Lower leg skin (tissue), 4 donors: ENCODE measurements around the gene C19orf81. TPM values are rescaled to one million over a fixed set of nuclear protein-coding genes. Genes with fewer than 3 reads are reported as not detected.

ENCODE experiments used
- DNase-seq, 2 donors: peaks; one replicate each; pipeline ENCODE4 v3.0.0-alpha.2; 2019; ENCODE audit warnings: low spot score in 2 of 2
- H3K4me3 ChIP-seq: fragments of 200-600 bp; sonication (generic); 2 replicates; pipeline ENCODE4 v1.5.1; 2017; ENCODE audit warnings: mild to moderate bottlenecking, low read depth; ENCODE audit not compliant: poor library complexity, severe bottlenecking
- CTCF ChIP-seq, 3 donors: fragments of 450-650 bp; IDR thresholded peaks; one replicate each; pipeline ENCODE4 v1.5.1; 2016; ENCODE audit warnings: antibody characterized with exemption in 3 of 3, mild to moderate bottlenecking in 3 of 3, moderate library complexity in 2 of 3
- POLR2A ChIP-seq, 2 donors: fragments of 450-650 bp; IDR thresholded peaks; one replicate each; pipeline ENCODE4 v1.6.1; 2016 to 2017; ENCODE audit warnings: antibody characterized with exemption in 2 of 2, mild to moderate bottlenecking in 1 of 2, moderate library complexity in 1 of 2
- WGBS, 2 donors: methylation state at CpG; one replicate each; pipeline ENCODE4 v1.1.5; 2018; 5-methylcytosine and 5-hydroxymethylcytosine counted together
- intact Hi-C: fragments of 100-400 bp; cut with DNase I; formaldehyde crosslinking; loops from one replicate; pipeline ENCODE4 v1.15.0; 2023; ENCODE audit warnings: low total_unique reads
- total RNA-seq, 4 donors: library from RNA; depleted of rRNA; stranded (reverse); fragments of >200 nt; gene quantifications; one replicate each; pipeline ENCODE4 v1.1.0, GENCODE V29; 2016

Gene C19orf81
- total RNA-seq, 4 donors from 2014 or later: 0.91 to 1.4 TPM; not detected in 2

GRCh38 chr19:50632151-50632835 lies 17.0 kb upstream of the C19orf81 start:
- DNase-seq: no peak
- TF ChIP-seq CTCF (IDR thresholded peaks at IDR 0.05) (no peak), POLR2A (IDR thresholded peaks at IDR 0.05) (no peak)
- WGBS, 2 donors: 76 to 78% methylated on average over 20 of the region's 20 CpGs
- no peak overlapping the region for H3K4me3 ChIP-seq
- intact Hi-C loops: no loop called here

GRCh38 chr19:50633359-50633758 lies 15.9 kb upstream of the C19orf81 start:
- TF ChIP-seq POLR2A (IDR thresholded peaks at IDR 0.05) (no peak), CTCF (IDR thresholded peaks at IDR 0.05) (no peak)
- 60 to 85% methylated on average over 2 of the region's 2 CpGs for WGBS, 2 donors
- no peak for DNase-seq
- no peak overlapping the region for H3K4me3 ChIP-seq
- intact Hi-C loops: no loop called here

- no peak overlapping the region for H3K4me3 ChIP-seq
- no peak for TF ChIP-seq CTCF (IDR thresholded peaks at IDR 0.05)
- no peak for TF ChIP-seq POLR2A (IDR thresholded peaks at IDR 0.05)
- DNase-seq: no peak
- intact Hi-C loops: no loop called here
- WGBS, 2 donors: 94 to 98% methylated on average over 2 of the region's 2 CpGs
These were observed 15.3 kb upstream of the C19orf81 start for GRCh38 chr19:50633973-50634372.

DNA sequence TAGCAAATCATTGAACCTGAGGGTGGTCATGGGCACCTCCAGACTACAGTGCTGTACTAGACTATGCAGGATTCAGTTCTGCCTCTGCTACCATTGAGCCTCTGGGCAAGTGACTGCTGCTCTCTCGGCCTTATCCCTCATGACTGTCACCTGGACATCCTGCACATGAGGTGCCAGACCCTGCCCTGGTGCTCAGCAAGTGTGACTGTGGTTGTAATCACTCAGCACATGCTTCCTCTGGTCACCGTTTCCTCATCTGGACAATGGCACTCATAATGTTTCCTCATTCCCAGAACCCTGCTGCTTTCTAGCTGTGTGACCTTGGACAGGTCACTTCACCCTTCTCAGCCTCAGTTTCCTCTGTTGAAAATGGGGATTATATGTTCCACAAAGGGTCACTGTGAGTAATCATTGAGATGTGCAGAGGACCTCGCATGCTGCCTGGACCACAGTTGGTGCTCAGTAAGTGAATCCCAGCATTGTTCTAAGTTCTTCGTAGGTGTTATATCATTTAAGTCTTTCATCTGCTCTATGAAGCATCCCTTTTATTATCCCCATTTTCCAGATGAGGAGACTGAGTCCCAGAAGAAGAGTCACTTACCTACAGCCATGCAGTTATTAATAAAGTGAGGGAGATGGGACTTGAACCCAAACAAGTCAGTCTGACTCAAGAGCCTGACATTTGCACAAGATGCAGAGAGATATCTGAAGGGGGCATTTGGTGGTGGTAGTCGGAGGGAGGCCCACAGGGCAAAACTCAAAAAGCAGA lies 12.7 kb upstream of the C19orf81 start:
- intact Hi-C loops: no loop called here
- no peak for TF ChIP-seq CTCF (IDR thresholded peaks at IDR 0.05)
- TF ChIP-seq POLR2A (IDR thresholded peaks at IDR 0.05): no peak
- no peak for DNase-seq
- WGBS, 2 donors: 79 to 82% methylated on average over 5 of the region's 5 CpGs
- no peak overlapping the region for H3K4me3 ChIP-seq

- intact Hi-C loops: no loop called here
- 49 to 50% methylated on average over 10 of the region's 10 CpGs for WGBS, 2 donors
- H3K4me3 ChIP-seq: no peak overlapping the region
These were observed 10.6 kb upstream of the C19orf81 start for GRCh38 chr19:50638600-50638999.

More at GRCh38 chr19:50638600-50638999, 10.6 kb upstream of the C19orf81 start:
- TF ChIP-seq CTCF (IDR thresholded peaks at IDR 0.05) (no peak), POLR2A (IDR thresholded peaks at IDR 0.05) (no peak)
- no peak for DNase-seq
